Body of pancreas (tissue), 4 donors: ENCODE data around the gene AGMO. TPM values are rescaled to one million over a fixed set of nuclear protein-coding genes. Genes with fewer than 3 reads are reported as not detected.

Source experiments
- ATAC-seq: fragments of 150-250 bp; one replicate; pipeline ENCODE4 v1.9.1; 2016
- DNase-seq, 4 donors: peaks; one replicate each; pipeline ENCODE4 v3.0.0-alpha.2; 2019
- H3K27ac ChIP-seq, 4 donors: fragments of 200-600 bp; sonication (generic); 1 replicate in 3 of 4; 2 replicates in 1 of 4; pipeline versions ENCODE4 v1.5.1 to v1.6.1; 2016 to 2019; ENCODE audit warnings: mild to moderate bottlenecking in 1 of 4, mixed read lengths in 1 of 4, moderate library complexity in 1 of 4
- H3K27me3 ChIP-seq, 2 donors: fragments of 200-600 bp; sonication (generic); one replicate each; pipeline ENCODE4 v1.6.0; 2016; ENCODE audit warnings: mild to moderate bottlenecking in 1 of 2
- H3K36me3 ChIP-seq, 2 donors: fragments of 200-600 bp; sonication (generic); replicated peaks in 1 of 2; 2 replicates each; pipeline ENCODE4 v1.5.1; 2016; ENCODE audit warnings: low read depth in 2 of 2; ENCODE audit not compliant: insufficient read depth in 1 of 2
- H3K4me1 ChIP-seq: fragments of 200-600 bp; sonication (generic); one replicate; pipeline ENCODE4 v1.6.0; 2016
- H3K4me3 ChIP-seq, 2 donors: fragments of 200-600 bp; sonication (generic); 1 replicate in 1 of 2; 2 replicates in 1 of 2; pipeline ENCODE4 v1.5.1; 2016 to 2019
- H3K9me3 ChIP-seq, 3 donors: fragments of 200-600 bp; sonication (generic); 1 replicate in 2 of 3; 2 replicates in 1 of 3; pipeline ENCODE4 v1.5.1; 2016
- CTCF ChIP-seq, 7 experiments: fragments of 450-650 bp in 4 of 7; fragments of 200-600 bp in 3 of 7; sonication (generic) in 3 of 7; IDR thresholded peaks; one replicate each; pipeline ENCODE4 v1.5.1; 2016 to 2019; ENCODE audit warnings: antibody characterized with exemption in 7 of 7
- POLR2A ChIP-seq, 3 donors: fragments of 450-650 bp; IDR thresholded peaks; one replicate each; pipeline ENCODE4 v1.6.1; 2016; ENCODE audit warnings: antibody characterized with exemption in 3 of 3, mild to moderate bottlenecking in 2 of 3
- WGBS, 2 donors: methylation state at CpG; one replicate each; pipeline ENCODE4 v1.1.5; 2017; 5-methylcytosine and 5-hydroxymethylcytosine counted together
- intact Hi-C: fragments of 100-400 bp; cut with DNase I; formaldehyde crosslinking; loops from one replicate; pipeline ENCODE4 v1.15.1; 2023
- total RNA-seq, 2 donors: library from RNA; depleted of rRNA; stranded (reverse); fragments of >200 nt; gene quantifications; one replicate each; pipeline ENCODE4 v1.1.0, GENCODE V29; 2016

The AGMO gene
- total RNA-seq, 2 donors from 2014 or later = 0.52 TPM; not detected in 1

- Histone ChIP-seq H3K4me3 (no peak overlapping the region), H3K36me3 (no peaks in the 10 kb centered on the region), H3K27ac (no peak overlapping the region), H3K9me3 (no peaks in the 10 kb centered on the region), H3K4me1 (no peaks in the 10 kb centered on the region), H3K27me3 (no peaks in the 10 kb centered on the region)
- no peak for ATAC-seq
- intact Hi-C loops = no loop called here
- no peak for DNase-seq
- TF ChIP-seq CTCF (IDR thresholded peaks at IDR 0.05) (no peak), POLR2A (IDR thresholded peaks at IDR 0.05) (no peak)
- 67 to 71% methylated on average over 1 of the region's 1 CpG for WGBS, 2 donors
These were observed 73.9 kb downstream of the AGMO start for GRCh38 chr7:15487896-15488295.

GRCh38 chr7:15485998-15486397, 75.8 kb downstream of the AGMO start:
- Histone ChIP-seq H3K9me3 (no peaks in the 10 kb centered on the region), H3K4me1 (no peaks in the 10 kb centered on the region), H3K27ac (no peak overlapping the region), H3K4me3 (no peak overlapping the region), H3K36me3 (no peaks in the 10 kb centered on the region), H3K27me3 (no peaks in the 10 kb centered on the region)
- 25 to 41% methylated on average over 5 of the region's 5 CpGs for WGBS, 2 donors
- DNase-seq = no peak
- no peak for ATAC-seq
- no peak for TF ChIP-seq CTCF (IDR thresholded peaks at IDR 0.05)
- intact Hi-C loops = no loop called here

GRCh38 chr7:15485431-15485830, 76.4 kb downstream of the AGMO start:
- H3K9me3 ChIP-seq = no peaks in the 10 kb centered on the region
- ATAC-seq (no peak), DNase-seq (no peak)
- TF ChIP-seq POLR2A (IDR thresholded peaks at IDR 0.05) = no peak
- TF ChIP-seq CTCF (IDR thresholded peaks at IDR 0.05) = no peak
- 29 to 52% methylated on average over 5 of the region's 5 CpGs for WGBS, 2 donors
- H3K4me1 ChIP-seq = no peaks in the 10 kb centered on the region
- H3K27me3 ChIP-seq = no peaks in the 10 kb centered on the region
- no peak overlapping the region for H3K4me3 ChIP-seq
- intact Hi-C loops = no loop called here
- no peak overlapping the region for H3K27ac ChIP-seq
- no peaks in the 10 kb centered on the region for H3K36me3 ChIP-seq

- DNase-seq = no peak
- WGBS, 2 donors = 53 to 57% methylated on average over 2 of the region's 2 CpGs
- intact Hi-C loops = no loop called here
- Histone ChIP-seq H3K36me3 (no peaks in the 10 kb centered on the region), H3K4me3 (no peak overlapping the region), H3K9me3 (no peaks in the 10 kb centered on the region), H3K27ac (no peak overlapping the region), H3K27me3 (no peaks in the 10 kb centered on the region), H3K4me1 (no peaks in the 10 kb centered on the region)
- ATAC-seq = no peak
- TF ChIP-seq POLR2A (IDR thresholded peaks at IDR 0.05) = no peak
- TF ChIP-seq CTCF (IDR thresholded peaks at IDR 0.05) = no peak
These were observed 80.7 kb downstream of the AGMO start for GRCh38 chr7:15481132-15481531.

GRCh38 chr7:15478401-15478800, 83.4 kb downstream of the AGMO start:
- TF ChIP-seq POLR2A (IDR thresholded peaks at IDR 0.05) (no peak), CTCF (IDR thresholded peaks at IDR 0.05) (no peak)
- no peak for ATAC-seq
- Histone ChIP-seq H3K4me3 (no peak overlapping the region), H3K27ac (no peak overlapping the region), H3K27me3 (no peaks in the 10 kb centered on the region), H3K36me3 (no peaks in the 10 kb centered on the region), H3K4me1 (no peaks in the 10 kb centered on the region), H3K9me3 (no peaks in the 10 kb centered on the region)
- WGBS, 2 donors = 77 to 89% methylated on average over 4 of the region's 4 CpGs
- intact Hi-C loops = no loop called here
- no peak for DNase-seq
